Left renal cortex interstitium (tissue), 4 donors: ENCODE measurements around the gene PIGO. TPM values are rescaled to one million over a fixed set of nuclear protein-coding genes. Genes with fewer than 3 reads are reported as not detected.

ENCODE experiments used
- DNase-seq, 4 donors: peaks; one replicate each; pipeline ENCODE4 v3.0.0-alpha.2; 2013; ENCODE audit warnings: low read depth in 4 of 4, low spot score in 2 of 4, missing footprints in 1 of 4
- polyA plus RNA-seq, 4 donors: library from polyadenylated mRNA; unstranded; fragments of 120-200 nt; gene quantifications; one replicate each; pipeline ENCODE4 v1.2.1, GENCODE V29; 2013; ENCODE audit not compliant: insufficient read length in 4 of 4

PIGO gene
- polyA plus RNA-seq = 10 to 100 TPM; 33.1 to 38.4 (median 35.3) TPM

DNA sequence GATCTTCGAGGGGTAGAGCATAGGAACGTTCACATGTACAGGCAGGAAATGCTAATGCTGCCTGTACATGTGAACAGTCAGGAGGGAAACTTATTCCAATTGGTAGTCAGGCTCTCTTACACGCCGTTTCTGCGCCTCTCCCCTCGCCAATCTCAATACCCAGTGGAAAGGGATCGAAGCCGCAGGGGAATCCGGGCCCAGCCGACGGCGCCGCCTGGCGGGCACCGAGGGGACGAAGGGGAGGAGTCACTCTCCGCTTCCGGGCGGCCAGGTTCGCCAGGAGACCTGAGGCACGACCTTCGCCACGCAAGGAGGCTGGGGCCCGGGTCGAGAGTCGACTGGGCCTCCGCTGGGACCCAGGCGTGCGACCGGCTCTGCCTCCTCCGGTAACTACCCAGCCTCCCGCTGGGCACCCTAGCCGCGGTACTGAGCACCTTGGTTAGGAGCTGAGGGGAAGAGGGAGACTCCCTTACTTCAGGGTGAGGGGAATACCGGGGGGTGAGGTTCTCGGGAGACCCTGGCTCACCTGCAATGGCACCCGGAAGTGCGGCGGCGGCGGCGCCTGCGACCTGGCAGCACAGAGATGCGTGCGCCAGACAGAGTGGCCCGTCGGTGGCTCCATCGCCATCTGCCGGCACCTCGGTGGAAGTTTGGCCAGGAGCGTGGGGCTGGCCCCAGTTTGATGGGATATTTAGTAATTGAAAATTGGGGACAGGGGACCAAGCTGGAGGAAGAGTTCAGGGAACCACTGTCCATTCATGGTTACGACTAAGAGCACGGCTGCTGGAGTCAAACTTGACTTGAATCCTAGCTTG, at the start of gene PIGO:
Gene PIGO (minus strand): TSS at position 557 of the 815 bp plus-strand sequence. CDS start 1,026 bp downstream, outside the sequence.
- DNase-seq = peak in 1 of 4 donors; percentile 69

- no peak for DNase-seq
These were observed 45.6 kb upstream of the PIGO start for GRCh38 chr9:35142037-35142436.

GRCh38 chr9:35140093-35140492, 43.7 kb upstream of the PIGO start:
- no peak for DNase-seq

GRCh38 chr9:35136866-35137265, 40.5 kb upstream of the PIGO start:
- no peak for DNase-seq

GRCh38 chr9:35135988-35136387, 39.6 kb upstream of the PIGO start:
- DNase-seq = no peak

DNA sequence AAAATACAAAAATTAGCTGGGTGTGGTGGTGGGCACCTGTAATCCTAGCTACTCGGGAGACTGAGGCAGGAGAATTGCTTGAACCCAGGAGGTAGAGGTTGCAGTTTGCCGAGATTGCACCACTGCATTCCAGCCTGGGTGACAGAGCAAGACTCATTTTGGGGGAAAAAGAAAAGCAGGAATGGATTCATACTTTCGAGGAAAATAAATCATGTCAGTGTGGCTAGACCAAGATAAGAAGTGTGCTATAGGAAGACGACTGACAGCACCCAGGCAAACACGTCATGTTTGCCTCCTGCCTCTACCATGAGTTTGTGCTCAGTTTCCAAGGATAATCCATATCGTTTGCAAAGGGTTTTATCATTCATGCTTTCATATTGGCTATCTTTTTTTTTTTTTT, 38.5 kb upstream of the PIGO start:
- DNase-seq = no peak

DNA sequence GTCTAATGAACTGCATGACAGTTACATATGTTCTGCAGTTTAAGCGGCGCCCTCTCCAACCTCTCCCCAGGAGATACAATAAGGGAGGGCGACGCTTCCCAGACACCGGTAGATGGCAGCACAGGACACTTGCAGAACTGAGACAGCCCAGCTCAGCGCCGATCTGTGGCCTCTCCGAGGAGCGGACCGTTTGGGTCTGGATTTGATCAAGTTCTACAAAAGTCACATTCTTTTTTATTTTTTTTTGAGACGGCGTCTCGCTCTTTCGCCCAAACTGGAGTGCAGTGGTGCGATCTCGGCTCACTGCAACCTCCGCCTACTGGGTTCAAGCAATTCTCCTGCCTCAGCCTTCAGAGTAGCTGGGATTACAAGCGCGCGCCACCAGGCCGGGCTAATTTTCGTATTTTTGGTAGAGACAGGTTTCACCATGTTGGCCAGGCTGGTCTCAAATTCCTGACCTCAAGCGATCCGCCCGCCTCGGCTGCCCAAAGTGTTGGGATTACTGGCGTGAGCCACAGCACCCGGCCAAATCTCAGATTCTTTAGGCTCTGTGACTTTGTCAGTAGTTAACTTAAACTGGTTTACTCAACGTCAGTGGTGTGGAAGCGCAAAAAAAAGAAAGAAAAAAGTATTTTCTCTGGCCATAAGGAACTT, 20.6 kb upstream of the PIGO start:
- DNase-seq = peak; percentile 85 to 95 (median 86)

GRCh38 chr9:35116539-35116897, 20.1 kb upstream of the PIGO start:
- DNase-seq = no peak

- peak; percentile 93 to 97 (median 94) for DNase-seq
These were observed 19.5 kb upstream of the PIGO start, which contains the start of gene ATOSB for GRCh38 chr9:35115680-35116538. TSS of gene ATOSB (minus strand) at chr9:35115862. CDS start at chr9:35108274, 7,588 bp downstream.

- no peak for DNase-seq
These were observed 18.6 kb upstream of the PIGO start for GRCh38 chr9:35114840-35115628.

DNA sequence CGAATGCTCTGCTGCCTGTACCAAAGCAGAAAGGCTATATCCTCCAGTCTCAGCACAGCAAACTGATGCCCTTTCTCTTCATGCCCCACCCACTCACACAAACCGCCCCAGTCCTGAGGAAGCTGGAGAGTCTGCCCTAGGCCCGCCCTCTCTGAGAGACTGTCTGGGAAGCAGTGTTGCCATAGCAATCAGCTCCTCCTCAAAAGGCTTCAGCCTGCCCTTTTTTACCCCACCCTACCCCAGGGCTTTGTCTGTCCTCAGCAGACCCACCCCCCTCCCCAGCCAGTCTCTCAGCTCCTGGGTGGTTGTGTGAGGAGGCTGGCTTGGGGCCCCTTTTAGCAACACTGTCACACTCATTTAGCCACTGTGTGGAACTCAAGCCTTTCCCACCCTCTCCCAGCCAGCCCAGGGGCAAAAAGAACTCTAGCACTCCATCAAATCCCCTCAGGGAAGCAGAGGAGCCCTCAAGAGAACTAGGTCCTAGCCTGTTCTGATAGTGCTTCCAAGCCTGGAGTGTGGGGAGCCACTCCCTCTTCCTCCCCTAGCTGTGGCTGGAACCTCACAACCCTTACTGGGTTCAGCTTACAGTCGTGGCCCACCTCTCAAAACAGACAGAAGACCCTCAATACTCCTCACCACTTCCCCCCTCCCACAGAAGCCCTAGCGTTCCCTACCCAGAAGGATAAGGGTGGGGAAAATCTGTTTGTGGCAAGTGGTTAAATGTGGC, 17.9 kb upstream of the PIGO start:
- peak in 1 of 4 donors; percentile 70 for DNase-seq

DNA sequence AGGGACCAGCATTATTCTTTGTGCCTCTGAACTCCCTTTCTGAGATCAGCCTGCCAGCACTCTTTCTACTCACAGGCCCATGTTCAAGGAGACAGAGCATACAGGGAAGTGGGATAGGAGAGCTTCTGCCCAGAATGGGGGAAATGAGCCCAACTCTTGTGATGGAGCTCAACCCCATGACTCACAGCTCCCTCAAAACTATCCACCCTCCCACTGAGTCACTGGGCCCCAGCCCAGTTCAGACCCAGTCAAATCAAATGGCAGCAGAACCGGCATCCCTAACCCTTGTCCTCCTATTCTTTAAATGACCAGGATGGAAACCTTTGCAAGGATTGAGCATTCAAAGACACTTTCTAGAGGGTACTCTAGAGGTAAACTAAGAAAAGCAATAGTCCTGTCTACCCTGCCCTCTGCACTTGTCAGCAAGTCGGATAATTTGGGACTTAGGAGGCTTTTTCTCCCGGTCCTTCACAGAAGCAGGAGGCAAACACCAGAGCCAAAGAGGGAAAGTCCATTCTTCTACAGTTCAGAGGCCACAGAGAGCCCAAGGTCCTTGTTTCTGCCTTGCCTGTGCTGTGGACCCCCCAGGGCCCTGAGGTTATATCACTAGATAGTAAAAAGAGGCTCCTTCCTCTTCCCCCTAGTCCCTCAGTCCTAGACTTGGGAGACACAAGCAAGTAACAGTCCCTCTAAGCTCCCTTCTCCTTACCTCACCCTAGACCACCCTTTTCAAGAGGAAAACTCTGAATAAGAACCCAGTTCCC, 16.0 kb upstream of the PIGO start:
- DNase-seq = no peak

GRCh38 chr9:35111001-35111933, 14.9 kb upstream of the PIGO start:
- DNase-seq = peak; percentile 78 to 95 (median 90)

- DNase-seq = no peak
These were observed 14.0 kb upstream of the PIGO start for GRCh38 chr9:35110327-35110761.

GRCh38 chr9:35108946-35109575, 12.7 kb upstream of the PIGO start:
- DNase-seq = no peak

DNA sequence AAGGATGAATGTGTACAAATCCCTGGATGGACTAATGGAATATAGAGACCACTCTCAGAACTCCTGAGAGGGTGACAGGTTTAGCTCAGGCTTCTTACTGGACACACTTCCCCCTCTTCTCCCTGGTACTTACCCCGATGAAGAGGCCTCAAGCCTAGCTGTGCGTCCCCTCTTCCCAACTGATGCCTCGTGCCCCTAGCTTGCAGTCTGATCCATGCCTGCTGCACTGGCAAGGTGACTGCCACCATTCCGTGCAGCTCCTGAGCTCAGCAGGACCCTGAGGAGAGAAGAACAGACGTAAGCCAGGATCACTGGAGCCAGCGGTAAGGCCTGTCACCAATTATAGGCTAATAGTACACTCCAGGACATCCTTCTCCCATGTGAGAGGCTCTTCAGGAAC, 12.1 kb upstream of the PIGO start:
- no peak for DNase-seq
